ENCODE data around the gene LRIG2.
"Not testable (repeated sequence)": the region's sequence is repeated elsewhere in the genome, so short reads cannot be mapped to it uniquely, and the experiment has no call there.

Gene LRIG2

GRCh38 chr1:113063456-113063855 is 9.5 kb upstream of the LRIG2 start:
- DNase-seq (ENCODE audit: low read depth, low spot score): not testable (repeated sequence)

- no peak for DNase-seq (ENCODE audit: low read depth, low spot score)
Observed at GRCh38 chr1:113072141-113072756, 749 bp upstream of the LRIG2 start.

DNA sequence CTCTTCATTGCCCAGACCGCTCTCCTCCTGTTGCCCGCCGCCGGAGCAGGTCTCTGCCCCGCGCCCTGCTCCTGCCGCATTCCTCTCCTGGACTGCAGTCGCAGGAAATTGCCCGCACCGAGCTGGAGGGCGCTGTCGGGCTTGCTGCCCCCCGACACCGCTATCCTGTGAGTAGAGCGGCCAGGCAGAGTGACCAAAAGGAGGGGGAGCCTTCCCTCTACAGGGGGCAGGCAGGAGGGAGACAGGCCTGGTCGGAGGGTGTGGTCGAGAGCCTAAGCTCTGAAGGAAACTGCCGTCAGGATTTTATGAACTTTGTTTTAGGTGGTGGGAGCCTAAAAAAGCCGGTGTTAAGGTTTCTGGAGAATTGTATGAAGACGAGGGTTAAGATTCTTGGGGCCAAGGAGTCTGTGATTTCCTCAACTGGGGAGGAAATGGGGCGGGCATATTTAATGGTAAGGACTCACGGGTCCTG is 517 bp downstream of the LRIG2 start:
- DNase-seq (ENCODE audit: low read depth, low spot score): no peak

- DNase-seq (ENCODE audit: low read depth, low spot score): no peak
Observed at GRCh38 chr1:113074237-113074636, 1.2 kb downstream of the LRIG2 start.

GRCh38 chr1:113077978-113078377 is 5.0 kb downstream of the LRIG2 start:
- DNase-seq (ENCODE audit: low read depth, low spot score): not testable (repeated sequence)

- DNase-seq (ENCODE audit: low read depth, low spot score): no peak
Observed at GRCh38 chr1:113086541-113086940, 13.5 kb downstream of the LRIG2 start.

- DNase-seq (ENCODE audit: low read depth, low spot score): no peak
Observed at GRCh38 chr1:113088972-113089371, 16.0 kb downstream of the LRIG2 start.

- no peak for DNase-seq (ENCODE audit: low read depth, low spot score)
Observed at GRCh38 chr1:113090051-113090450, 17.1 kb downstream of the LRIG2 start.

GRCh38 chr1:113091988-113092594 is 19.1 kb downstream of the LRIG2 start:
- no peak for DNase-seq (ENCODE audit: low read depth, low spot score)

DNA sequence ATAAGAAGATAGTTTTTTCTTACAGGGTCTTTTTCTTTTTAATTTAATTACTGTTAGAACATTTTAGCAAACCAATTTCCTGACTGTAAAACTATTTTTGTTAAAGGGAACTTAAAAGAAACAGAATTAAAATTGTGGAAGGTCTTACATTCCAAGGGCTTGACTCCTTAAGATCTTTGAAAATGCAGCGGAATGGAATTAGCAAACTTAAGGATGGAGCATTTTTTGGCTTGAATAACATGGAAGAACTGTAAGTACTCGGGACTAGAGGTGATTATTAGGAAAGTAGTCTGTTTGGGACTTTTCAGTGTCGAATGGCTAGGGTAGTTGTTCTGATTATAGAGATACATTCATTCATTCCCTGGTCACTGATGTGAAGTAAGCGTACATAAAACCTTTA is 21.5 kb downstream of the LRIG2 start:
- DNase-seq (ENCODE audit: low read depth, low spot score): no peak

DNA sequence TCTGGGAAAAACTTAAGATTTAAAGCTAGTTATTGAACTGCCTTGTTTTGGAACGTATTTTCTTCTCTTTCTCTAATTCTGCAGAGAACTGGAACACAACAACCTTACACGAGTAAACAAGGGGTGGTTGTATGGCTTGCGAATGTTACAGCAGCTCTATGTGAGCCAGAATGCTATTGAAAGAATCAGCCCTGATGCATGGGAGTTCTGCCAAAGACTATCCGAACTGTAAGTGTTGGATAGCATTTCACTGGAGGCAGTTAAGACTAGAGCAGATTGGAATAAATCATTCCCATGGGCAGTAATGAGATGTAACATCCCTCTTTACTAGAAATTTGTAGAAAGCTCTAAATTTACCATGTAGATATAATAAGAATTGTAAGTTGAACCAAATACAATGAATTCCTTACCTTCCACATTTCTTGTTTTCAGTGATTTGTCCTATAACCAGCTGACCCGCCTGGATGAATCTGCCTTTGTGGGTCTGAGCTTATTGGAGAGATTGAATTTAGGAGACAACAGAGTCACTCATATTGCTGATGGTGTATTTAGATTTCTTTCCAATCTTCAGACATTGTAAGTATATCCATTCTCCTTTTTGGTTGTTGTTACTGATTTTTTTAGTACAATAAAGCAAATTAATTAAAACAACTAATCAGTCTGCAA is 22.9 kb downstream of the LRIG2 start:
- no peak for DNase-seq (ENCODE audit: low read depth, low spot score)

GRCh38 chr1:113096493-113096892 is 23.5 kb downstream of the LRIG2 start:
- no peak for DNase-seq (ENCODE audit: low read depth, low spot score)

- no peak for DNase-seq (ENCODE audit: low read depth, low spot score)
Observed at GRCh38 chr1:113101588-113101987, 28.6 kb downstream of the LRIG2 start.

- DNase-seq (ENCODE audit: low read depth, low spot score): no peak
Observed at GRCh38 chr1:113103048-113103447, 30.1 kb downstream of the LRIG2 start.

- DNase-seq (ENCODE audit: low read depth, low spot score): no peak
Observed at GRCh38 chr1:113103977-113104376, 31.0 kb downstream of the LRIG2 start.

DNA sequence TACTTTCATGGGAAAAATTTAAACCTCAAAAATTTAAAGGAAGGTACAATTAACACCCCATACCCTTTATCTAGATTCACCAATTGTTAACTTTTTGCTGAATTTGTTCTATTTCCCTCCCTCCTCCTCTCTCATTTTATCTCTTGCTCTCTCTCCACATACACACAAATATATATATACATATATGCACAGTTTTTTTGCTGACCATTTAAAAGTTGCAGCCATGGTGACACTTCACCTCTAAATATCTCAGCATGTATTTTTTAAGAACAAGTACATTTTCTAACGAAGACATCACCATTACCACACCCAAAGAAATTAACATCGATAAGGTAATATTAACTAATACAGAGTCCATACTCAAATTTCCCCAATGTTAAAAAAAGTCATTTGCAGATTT is 33.9 kb downstream of the LRIG2 start:
- DNase-seq (ENCODE audit: low read depth, low spot score): no peak

DNA sequence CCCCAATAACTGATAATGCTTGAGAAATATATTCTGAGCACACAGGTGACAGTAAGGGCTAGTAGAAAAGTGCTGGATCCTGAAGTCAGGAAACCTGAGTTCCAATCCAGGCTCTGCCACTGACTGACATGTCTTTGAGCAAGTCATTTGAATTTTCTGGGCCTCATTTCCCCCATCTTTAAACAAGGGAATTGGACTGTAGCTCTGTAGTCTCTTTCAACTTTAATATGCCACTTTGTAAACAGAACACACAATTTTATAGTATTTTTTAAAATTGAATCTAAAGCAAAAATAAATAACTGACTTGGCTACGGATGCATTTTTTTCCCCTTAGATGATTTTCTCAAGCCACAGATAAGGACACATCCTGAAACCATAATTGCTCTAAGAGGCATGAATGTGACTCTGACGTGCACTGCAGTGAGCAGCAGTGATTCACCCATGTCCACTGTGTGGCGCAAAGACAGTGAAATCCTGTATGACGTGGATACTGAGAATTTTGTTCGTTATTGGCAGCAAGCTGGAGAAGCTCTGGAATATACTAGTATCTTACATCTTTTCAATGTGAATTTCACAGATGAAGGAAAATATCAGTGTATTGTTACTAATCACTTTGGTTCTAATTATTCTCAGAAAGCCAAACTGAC is 37.0 kb downstream of the LRIG2 start:
- peak; percentile 8 for DNase-seq (ENCODE audit: low read depth, low spot score)

DNA sequence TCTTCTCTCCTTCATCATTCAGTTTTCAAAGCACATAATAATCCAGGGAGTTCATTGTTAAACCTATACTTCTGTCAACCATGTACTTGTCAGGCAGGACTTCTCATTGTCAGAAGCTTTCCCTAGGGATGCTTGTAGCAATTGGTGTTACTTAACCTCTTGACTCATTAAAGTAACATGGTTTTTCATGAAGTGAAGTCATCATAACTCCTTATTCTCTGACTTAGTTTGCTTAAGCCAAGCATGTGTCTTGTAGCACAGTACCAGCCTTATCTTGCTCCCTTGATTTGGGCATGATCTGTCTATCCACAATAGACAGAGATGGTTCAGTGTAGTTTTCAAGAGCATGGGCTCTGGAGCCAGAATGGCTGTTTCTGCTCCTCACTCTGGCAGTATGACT is 45.3 kb downstream of the LRIG2 start:
- DNase-seq (ENCODE audit: low read depth, low spot score): no peak

DNA sequence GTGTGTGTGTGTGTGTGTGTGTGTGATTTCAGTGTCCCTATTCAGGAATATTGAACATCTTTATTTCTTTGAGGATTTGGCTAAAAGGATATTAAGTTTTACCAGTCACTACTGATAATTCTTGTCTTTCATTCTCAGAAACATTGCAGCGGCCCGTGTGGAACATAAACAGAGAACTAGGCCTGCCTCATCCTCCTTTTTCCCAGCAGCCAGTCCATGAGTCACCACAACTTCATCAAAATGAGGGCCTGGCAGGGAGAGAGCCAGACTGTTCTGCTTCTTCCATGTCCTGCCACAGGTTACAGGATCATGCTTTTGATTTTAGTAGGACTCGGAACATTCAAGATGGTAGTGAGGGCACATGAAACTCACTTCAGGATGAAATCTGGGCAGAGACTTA is 50.7 kb downstream of the LRIG2 start:
- DNase-seq (ENCODE audit: low read depth, low spot score): no peak

DNA sequence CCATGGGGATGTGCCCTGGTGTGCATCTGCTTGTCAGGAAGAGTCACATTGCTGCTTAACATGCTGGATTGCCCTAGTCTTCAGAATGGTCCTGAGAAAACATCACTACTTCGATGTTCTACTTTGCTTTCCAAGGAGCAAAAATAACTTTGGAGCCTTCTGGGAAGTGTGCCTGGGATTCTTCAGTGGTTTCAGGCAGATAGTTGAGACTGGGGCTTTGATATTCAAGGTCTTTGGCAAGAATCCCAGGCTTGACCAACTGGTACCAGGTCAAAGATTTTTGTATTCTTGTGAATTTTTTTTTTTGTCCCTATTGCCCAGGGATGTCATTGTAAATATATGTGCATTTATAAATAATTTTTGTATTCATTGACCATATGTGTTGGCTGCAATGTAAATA is 51.4 kb downstream of the LRIG2 start:
- DNase-seq (ENCODE audit: low read depth, low spot score): no peak

GRCh38 chr1:113125517-113125916 is 52.5 kb downstream of the LRIG2 start:
- DNase-seq (ENCODE audit: low read depth, low spot score): no peak

DNA sequence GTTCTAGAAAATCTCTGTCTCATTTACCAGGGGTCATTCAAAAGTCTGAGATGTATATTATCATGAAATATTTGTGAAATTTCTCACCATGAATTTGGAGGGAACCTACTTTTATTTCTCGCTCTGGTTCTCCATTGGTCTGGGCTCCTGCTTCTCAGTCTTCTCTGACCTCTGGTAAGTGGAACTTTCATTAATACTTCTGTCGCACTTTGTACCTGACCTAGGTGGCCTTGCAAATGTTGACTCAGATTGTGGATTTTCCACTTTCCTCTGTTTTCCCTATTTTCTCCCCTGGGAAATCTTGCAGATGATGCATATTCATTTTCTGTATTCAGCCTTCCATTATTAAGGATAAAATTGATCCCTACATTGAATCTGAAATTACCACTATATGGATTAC is 53.2 kb downstream of the LRIG2 start:
- DNase-seq (ENCODE audit: low read depth, low spot score): no peak

DNA sequence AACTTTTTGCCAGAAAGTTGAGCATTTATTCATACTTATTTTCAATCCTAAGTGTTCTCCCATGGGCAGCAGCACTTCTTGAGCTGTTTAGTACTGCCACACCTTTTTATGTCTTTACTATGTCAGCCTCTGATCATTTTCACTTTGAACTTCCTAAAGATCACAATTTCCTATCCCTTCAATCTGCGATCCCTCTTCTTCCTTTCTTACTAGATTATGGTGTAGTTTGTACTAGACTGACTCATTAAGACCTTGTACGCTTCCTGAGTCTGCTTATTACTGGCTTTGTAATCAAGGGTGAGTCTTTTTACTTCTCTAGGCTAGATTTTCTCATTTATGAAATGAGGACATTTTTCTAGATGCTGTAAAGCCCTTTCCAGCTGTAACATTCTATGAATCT is 55.1 kb downstream of the LRIG2 start:
- DNase-seq (ENCODE audit: low read depth, low spot score): no peak

Measured in brain pericyte (primary cell).